T follicular helper cell (primary cell): ENCODE data around the gene CARTPT.

Source experiments
- DNase-seq: peaks from one replicate; pipeline ENCODE4 v3.0.0-alpha.2; 2020; ENCODE audit warnings: low read depth
- total RNA-seq, 2 experiments: gene quantifications; one replicate each; lab custom pipeline; 2026; lab: John Stamatoyannopoulos, UW

The CARTPT gene
- total RNA-seq, result 0 reads per million in 2 experiments

DNA sequence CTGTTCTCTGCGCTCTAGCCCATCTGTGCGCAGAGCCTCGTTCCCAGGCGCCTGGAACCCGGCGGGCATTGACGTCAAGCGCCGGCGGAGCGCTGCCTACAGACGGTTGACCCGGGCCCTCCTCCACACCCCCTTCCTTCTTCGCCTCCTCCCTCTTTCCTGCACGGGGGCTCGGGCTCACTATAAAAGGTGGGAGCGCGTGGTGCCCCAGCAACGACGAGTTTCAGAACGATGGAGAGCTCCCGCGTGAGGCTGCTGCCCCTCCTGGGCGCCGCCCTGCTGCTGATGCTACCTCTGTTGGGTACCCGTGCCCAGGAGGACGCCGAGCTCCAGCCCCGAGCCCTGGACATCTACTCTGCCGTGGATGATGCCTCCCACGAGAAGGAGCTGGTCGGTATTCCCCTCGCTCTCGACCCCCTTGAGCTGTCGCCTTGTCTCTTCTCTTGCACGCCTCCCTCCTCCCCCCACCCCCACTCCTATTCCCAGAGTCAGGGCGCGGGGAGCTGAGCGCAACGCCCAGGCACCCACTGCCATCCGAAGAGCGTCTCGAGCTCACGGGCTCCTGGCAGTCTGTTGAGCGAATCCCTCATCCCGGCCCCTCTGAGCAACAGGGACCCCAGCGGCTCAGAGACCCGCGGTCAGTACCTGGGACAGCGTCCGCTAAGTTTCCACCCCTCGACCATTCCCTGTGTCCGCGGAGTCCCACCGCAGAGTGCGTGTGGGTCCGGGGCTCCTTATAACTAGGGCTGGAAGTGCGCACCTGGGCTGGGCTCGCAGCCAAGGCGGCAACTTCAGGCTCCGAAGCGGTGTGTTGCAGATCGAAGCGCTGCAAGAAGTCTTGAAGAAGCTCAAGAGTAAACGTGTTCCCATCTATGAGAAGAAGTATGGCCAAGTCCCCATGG is at the start of gene CARTPT:
TSS of gene CARTPT (plus strand) at position 213 of the 902 bp plus-strand sequence. CDS start at position 232, 19 bp downstream.
- no peak for DNase-seq

DNA sequence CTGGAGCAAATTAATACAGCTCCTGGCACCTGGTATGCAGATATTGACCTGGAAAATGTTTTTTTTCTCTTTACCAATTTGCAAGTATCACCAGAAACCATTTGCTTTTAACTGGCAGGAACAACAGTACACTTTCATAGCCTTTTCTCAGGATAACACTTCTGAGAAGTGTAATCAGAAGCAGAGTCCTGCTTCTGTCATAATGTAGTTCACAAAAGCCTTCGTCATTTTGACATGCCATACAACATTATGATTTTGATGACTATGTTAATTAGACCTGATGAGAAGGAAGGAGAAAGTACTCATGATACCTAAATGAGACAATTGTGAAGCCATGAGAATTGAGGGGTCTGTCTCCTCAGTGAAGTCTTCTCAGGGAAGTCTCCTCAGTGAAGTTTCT is 41.1 kb upstream of the CARTPT start:
- DNase-seq, result no peak

DNA sequence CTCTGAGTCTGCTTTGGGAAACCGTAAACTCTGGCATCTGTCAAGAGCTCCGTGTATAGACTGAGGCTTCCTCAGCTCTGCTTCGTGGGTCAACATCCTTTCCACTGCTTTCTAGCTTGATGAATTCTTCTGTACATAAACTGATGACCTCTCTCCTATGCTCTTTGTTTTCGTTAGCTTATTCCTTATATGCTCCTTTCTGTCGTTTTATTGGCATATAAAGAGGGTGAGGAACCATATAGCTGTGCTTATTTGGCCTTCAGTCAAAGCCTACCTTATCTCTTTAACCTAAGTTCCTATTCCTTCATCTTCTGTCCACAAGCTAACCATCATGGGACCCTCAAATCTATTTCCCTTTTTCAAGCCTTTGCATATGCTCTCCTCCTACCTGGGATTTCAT is 39.4 kb upstream of the CARTPT start:
- no peak for DNase-seq

DNA sequence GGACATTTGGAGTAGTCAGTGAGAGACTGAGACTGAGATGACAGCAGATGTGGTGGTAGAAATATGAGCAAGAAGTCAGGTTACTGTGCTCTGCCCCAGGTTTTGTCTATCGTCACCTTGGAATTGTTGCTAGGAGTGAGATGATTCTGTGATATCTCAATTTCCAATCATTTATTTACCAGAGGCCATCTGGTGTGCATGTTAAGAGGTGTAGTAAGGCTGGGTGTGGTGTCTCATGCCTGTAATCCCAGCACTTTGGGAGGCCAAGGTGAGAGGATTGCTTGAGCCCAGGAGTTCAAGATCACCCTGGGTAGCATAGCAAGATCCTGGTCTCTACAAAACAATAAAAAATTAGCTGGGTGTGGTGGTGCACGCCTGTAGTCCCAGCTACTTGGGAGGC is 38.6 kb upstream of the CARTPT start:
- no peak for DNase-seq

DNA sequence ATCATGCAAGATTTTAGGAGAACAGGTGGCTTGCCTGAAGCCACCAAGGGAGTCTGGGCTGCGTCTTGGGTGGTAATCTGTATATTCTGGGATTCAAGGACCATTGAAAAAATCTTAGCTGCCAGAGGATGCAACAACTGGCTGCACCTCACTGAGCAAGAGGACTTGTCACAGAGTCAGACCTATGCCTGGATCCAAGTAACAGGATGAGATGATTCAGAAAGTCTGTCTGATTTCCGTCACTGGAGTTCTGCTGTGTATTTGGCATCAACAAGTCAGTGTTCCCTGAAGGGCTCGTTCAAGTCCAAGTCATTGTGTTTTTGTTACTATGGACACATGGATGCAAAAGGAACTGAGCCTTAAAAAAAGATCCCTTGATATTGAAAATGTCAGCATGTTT is 37.8 kb upstream of the CARTPT start:
- DNase-seq, result no peak

DNA sequence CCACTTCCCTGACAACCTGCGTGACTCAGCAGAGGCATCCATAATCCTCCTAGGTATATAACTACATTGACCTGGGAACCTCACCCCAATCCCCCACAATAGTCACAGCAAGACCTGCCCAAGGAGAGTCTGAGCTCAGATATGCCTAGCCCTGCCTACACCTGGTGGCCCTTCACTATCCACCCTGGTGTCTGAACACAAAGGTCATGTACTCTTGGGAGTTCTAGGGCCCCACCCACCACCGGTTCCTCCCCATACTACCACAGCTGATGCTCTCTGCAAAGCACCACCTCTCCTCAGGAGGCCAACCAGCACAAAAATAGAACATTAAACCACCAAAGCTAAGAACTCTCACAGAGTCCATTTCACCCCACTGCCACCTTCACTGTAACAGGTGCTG is 34.8 kb upstream of the CARTPT start:
- DNase-seq, result no peak

DNA sequence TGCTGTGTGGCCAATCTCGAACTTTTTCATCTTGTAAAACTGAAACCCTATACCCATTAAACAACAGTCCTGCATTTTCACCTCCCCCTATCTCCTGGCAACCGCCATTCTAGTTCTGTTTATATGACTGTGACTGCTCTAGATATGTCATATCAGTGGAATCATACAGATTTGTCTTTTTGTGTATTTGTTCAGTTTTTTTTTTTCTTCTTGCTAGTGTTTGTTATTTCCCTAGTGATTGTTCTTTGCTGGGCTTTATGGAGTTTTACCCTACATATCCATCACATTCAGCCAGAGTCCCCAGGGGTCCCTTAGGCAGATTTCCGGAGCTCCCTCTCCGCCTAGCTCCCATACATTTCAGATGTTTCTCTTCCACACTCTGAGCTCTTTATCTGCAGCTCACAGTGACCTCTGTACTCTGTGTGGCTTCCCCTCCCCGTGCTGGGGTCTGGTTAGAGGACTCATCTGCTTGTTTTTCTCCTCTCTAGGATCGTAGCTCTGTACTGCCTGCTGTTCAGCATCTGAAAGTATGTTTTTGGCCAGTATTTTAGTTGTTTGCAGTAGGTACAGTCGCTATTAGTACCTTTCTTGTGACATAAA is 25.1 kb upstream of the CARTPT start:
- DNase-seq, result no peak

DNA sequence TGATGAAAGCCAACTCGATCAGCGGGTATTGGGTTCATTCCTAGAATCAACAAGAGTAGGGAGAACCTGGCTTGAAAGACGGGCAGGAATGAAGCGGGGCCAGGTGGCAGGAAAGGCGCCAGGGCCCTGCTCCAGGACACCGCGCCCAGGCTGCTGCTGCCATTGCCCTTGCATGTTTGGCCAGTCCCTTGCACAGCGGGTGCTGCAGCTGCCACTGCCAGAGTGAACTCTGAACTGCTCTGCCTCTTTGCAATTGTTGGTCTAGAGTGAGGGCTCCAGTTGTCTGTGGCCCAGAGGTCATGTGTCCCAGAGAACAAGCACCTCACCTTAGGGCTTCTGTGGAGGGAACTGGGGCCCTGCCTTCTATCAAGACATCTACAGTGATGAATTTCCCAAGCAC is 24.0 kb upstream of the CARTPT start:
- no peak for DNase-seq

DNA sequence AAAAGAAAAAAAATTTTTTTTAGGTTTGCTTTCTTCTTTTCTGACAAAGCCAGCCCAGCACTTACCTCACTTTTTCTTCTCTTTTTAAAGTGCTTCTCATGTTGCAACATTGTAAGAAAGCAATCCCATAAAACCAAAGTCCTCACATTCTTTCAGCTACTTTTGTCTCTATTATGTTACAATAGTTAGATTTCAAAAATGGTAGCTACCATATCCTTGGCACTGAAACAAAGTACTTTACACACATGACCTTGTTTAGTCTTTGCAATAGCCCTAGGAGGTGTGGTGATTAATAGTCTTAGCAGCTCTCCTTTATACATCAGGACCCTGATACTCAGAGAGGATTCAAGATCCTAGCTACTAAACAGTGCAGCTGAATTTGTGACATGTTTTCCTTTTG is 23.5 kb upstream of the CARTPT start:
- no peak for DNase-seq

DNA sequence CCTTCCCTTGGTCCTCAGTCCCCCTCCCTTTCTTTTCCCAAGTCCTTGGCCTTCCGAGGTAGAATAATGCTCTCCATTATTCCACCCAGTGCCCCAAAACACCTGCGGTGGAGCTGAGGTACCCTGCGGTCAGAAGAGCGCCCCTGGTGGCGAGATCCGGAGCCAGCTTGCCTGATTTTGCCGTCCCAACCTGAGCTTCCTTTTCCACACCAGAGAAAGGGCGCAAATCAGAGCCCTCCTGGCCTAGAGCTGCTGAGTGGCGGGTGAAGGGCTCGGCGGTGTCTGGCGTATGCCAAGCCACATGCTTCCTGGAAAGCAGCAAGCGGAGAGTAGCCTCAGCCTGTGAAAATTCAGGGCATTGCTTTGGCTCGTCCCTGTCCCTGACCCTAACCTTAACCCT is 21.1 kb upstream of the CARTPT start:
- no peak for DNase-seq

DNA sequence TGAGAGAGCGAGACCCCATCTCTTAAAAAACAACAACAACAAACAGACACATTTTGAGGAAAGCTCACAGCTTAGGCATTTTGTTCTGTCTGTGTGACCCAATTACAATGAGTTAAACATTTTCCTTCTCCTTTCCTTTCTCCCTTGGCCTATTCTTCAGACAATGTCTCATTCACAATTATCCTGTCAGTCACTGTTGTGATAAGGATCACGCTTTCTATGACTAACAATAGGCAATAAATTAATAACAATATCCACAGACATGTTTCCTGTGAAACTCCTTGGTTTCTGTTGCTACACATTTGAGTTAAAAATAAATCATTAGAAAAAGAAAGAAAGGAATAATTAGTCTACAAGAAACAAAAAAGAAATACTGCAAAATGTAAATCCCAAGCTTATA is 19.8 kb upstream of the CARTPT start:
- DNase-seq, result no peak

DNA sequence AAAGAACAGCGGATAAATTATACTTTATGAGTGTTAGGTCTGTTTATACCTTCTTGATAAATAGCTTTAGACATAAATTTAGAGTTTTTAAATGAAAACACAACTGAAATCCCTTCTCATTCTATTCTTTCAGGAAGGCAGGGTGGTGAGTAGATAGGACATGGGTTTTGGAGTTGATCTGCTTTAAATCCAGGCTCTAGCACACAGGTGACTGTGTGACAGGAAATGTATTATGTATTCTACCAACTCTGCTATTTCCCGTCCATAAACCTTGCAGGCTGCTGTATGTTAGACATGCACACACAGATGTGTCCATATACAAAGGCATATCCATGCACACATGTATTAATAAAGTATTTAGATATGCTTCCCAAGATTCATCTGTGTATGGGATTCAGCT is 19.3 kb upstream of the CARTPT start:
- DNase-seq, result no peak

DNA sequence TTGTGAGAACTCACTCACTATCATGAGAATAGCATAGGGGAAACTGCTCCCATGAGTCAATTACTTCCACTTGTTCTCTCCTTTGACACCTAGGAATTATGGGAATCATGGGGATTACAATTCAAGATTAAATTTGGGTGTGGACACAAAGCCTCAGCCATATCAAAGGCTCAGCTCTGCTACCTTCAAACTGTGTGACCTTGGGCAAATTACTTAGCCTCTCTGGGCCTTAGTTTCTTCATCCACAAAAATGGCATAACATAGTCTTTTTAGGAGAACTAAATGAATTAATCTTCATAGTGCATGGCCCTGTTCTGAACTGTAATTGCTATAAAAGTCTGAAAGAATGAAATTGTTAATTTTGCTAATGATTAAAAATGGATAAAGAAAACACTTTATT is 18.3 kb upstream of the CARTPT start:
- DNase-seq, result no peak

DNA sequence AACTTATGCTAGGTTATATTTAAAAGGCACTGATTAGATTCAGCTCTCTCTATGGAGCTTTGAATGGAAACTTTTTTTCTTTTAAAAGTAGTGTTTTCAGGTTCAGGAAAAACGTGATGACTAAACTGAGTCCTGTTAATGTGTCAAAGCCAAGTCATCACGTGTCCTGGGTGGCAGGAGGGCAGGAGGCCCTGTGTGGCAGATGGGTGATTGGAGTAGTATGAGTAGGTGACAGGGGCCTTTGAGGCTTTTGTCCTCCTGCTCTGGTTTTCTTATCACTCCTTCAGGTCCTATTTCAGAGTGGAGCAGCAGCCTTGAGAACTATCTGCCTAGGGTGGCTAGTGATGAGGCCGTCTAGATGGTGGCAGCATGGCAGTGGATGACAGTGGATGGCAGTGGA is 17.7 kb upstream of the CARTPT start:
- DNase-seq, result no peak

DNA sequence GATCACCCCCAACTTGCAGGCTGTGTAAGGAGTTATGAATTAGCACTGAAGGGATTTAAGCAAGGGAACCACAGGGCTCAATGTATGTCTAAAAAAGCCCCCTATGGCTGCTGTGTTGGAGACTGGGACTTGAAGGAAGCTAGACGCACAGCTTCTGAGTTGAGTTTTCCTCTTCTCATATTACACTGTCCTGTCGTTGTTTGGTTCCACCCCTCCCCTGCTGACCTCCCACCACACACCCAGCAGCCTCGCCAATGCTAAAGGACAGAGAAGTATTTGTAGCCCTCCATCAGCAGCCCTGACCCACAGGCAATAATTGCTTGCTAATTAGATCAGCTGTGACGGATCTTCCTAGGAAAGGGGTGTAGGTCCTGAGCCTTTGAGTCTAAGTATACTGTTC is 15.1 kb upstream of the CARTPT start:
- DNase-seq, result no peak

DNA sequence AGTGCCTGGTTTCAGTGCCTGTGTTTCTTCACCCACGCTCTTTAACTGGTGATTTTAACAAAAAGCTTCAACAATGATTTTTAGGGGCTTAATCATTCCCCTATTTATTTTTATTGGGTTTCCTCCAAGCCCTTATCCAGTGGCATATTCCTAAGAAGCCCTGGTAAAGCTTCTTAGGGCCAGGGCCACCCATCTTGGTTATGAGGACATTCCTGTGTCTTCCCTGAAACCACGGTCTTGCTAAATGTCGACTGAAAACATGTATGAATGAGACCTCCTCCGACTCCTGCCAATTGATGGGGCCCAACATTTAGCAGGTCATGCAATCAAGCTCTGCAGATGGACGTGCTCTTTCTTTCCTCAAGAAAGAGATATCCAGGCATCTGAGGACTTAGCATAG is 13.7 kb upstream of the CARTPT start:
- no peak for DNase-seq

DNA sequence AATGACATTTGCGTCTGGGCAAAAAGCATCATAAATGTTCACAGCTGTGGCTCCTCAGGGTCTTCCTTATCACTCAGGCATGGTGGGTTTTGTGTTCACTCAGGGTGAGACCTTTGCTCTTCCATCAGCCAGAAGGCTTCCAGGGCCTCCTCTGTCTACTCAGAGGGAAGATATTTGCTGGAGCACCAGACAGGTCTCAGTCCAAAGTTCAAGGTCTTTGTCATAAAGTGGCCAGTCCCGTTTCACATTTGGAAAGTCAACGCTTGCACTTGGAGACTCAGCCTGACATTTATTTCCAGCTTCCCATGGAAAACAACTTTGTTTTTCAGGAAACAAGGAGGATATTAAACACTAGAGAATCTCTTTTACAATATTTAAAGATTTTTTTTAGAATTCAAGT is 12.2 kb upstream of the CARTPT start:
- DNase-seq, result no peak

DNA sequence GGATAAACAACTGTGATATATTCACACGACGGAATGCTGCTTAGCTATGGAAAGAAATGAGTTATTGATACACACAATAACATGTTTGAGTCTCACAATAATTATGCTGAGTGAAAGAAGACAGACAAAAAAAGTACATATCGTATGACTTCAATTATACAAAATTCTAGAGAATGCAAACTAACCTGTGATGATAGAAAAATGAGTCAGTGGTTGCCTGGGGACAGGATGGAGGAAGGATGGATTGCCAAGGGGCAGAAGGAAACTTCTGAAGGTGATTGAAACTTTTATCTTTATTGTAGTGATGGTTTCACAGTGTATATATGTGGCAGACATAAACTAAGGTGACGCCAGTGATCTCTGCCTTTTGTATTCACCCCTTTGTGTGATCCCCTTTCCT is 7.5 kb upstream of the CARTPT start:
- no peak for DNase-seq

DNA sequence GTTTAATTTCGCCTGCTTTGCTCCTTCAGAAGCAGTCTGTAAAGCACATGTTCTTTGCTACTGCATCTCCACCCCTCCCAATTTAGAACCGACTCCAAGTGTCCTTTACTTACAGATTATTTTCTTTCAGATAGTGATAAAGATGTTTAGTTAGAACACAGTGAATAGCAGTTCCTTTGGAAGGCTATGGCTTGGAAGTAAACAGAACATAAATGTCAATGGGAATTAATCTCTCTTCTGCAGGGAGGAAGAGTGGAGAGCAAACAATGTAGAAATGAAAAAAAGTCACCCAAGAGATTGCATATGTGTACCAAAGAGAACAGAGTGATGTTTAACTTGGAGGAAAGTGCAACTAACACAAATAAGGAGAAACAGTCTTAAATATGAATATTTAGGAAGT is 4.2 kb upstream of the CARTPT start:
- DNase-seq, result no peak

DNA sequence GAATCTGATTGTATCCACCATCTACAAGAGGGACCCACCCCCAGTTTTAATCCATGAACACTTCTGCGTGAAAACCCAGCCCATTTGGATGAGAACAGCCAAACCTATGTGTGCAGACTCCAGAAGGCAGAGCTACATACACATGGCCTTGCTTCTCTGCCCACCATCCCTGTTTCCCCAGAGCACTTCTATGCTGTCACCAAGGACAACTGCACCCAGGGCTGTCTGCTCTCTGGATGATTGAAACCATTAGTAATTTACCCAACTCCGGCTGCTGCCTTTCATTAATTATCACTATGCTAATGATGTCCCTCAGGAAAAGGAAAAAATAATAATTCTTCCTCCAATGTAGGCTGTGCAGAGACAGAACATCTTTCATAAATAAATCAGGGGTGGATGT is 8.9 kb downstream of the CARTPT start:
- DNase-seq, result no peak

DNA sequence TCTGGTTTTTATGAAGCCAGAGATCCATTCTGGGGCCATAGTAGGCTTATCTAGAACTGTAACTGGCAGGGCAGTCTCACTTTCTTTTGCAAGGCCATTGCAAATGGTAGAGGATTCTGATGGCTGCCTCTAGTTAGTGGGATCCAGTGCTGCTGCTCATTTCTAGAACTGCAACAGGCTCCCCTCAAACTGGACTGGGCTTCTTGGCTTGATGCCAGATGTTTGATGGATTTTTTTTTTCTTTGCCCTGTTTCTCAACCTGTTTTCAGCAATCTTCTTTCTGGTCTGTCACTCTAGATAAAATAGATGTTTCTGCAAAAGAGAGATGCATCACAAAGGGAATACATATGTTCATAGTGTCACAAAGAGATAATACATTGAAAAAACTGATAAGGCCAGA is 11.9 kb downstream of the CARTPT start:
- DNase-seq, result no peak

DNA sequence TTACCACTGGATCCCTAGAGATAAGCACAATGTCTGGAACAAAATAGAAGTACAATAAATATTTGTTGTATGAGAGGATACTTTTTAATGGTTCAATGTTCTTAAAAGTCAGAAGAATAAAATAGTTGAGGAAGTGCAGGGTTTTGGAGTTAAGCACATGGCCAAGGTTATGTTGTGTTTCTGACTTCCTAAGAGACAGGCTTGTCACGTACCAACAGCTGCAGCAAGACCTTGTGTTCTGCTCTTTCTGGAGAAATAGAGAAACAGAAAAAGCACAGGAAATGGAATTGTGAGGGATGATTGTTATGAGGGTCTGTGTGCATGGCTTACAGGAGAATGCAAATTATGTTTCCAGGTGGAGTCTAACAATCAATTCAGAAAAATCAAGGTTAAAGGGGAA is 12.9 kb downstream of the CARTPT start:
- no peak for DNase-seq

DNA sequence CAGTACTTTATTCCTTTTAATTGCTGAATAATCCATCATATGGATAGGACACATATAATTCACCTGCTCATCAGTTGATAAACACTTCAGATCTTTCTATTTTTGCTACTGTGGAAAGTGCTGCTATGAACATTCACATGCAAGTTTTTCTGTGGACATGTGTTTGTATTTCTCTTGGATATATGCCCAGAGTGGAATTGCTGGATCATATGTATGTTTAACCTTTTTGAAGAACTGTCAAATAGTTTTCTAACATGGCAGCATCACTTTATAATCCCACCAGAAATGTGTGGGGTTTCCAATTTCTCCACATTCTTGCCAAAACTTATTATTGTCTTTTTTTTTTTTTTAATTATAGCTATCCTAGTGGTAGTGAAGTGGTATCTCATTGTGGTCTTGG is 15.1 kb downstream of the CARTPT start:
- no peak for DNase-seq
